GM18870 (cell line): ENCODE results near the gene ALDH3A1.

Experiments
- ATAC-seq: cut with Tn5 transposase; IDR thresholded peaks from one replicate; pipeline ENCODE4 v1.9.1; 2021; ENCODE audit warnings: moderate library complexity; ENCODE audit not compliant: unreplicated experiment

ALDH3A1 gene

DNA sequence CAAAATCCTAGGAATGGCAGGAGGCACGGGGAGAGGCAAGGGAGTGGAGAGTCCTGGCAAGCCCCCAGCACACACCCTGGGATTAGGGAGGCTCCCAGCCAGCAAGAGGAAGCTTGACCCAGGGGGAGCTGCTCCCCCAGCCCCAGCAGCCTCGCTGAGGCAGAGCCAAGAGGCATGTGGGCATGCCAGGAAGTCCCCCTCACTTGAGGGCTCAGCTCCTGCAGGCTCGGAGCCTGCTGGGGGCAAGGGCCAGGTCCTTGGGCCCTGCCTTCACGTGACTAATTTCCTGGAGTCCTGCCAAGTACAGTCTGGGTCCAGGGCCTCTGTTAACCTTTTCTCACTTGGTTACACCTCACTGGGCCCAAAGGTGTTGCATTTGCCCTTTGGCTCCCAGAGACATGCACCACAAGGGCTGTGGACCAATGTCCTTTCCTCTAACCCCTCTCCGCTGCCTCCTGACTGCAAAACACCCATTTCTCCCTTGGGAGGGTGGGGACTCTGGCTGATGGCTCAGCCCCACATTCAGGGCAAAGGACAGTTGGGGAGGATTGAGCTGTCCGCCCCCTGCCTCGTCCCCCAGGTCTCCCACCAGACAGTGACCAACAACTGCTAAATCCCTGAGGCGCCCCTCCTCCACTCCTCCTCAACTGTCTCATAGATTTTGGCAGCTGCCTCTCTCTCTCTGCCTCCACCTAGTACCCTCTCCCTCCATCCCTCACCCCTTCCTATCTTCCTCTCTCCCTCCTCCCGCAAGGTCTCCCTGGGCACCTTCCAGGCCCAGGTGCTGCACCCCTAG lies 27.3 kb downstream of the ALDH3A1 start:
- no peak for ATAC-seq

GRCh38 chr17:19720210-19720475 lies 28.0 kb downstream of the ALDH3A1 start:
- ATAC-seq = no peak

DNA sequence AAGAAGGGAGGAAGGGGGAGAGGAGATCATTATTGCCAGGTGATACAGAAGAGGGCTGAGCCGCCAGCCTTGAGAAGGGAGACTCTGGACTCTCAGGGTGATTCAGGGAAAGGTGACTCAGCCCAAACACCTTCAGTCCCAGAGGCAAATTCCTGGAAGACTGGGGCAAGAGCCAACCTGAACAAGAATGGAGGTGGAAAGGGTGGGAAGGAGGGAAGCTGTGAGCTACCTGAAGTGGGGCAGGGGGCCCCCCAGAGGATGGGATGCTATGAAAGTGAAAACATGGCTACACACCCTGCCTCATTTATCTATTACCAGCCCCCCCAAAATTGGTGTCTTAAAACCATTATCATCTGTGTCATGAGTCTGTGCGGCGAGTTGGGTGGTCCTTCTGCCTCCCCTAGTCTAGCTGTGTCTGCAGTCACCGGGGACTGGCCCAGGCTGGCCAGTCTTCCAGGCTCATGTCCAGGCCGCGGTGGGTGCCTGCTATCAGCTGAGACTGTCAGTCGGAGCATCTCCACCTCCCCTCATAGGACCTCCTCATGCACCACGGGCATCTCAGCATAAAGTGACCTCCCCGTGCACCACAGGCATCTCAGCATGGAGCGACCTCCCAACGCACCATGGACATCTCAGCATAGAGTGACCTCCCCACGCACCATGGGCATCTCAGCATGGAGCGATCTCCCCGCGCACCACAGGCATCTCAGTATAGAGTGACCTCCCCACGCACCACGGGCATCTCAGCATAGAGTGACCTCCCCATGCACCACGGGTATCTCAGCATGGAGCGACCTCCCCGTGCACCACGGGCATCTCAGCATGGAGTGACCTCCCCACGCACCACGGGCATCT lies 28.5 kb downstream of the ALDH3A1 start:
- ATAC-seq = no peak

GRCh38 chr17:19718613-19719354 lies 29.3 kb downstream of the ALDH3A1 start:
- ATAC-seq = no peak

- ATAC-seq = no peak
These were observed 30.0 kb downstream of the ALDH3A1 start for GRCh38 chr17:19718041-19718612.

DNA sequence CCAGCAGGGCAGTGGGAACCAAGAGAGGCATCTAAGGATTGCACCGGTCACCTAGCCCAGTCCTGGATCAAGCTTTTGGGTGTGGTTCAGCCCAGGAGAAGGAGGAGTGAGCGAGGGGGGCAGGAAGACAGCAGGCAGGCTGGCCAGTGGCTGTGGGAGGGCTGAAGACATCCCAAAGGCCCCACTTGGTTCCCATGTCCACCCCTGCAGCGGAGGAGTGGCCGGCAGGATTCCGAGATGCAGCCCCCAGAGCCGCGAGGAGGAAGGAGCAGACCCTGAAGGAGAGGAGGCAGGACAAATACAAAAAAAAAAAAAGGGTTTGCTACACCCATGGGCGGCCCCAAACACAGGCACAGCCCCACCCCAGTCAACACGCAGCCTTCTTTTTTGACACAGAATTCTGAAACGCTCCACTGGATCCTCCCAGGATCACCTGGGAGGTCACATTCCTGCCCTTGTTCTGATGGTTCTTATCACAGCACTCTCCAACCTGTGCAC lies 30.6 kb downstream of the ALDH3A1 start:
- no peak for ATAC-seq

DNA sequence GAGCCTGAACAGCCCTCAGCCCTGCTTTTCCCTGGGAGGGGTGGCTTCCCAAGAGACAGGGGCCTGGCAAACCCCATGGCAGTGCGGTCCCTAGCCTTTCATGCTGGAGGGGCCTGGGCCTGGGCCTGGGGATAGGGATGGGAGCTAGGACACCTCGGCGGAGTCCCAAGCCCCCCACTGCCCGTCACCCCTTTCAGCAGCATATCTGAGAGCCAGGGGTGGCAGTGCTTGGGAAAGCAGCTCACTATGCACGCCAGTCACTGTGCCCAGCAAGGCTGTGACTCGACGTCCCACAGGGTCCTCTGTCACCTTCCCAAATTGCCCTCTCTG lies 31.1 kb downstream of the ALDH3A1 start:
- no peak for ATAC-seq

- ATAC-seq = no peak
These were observed 31.7 kb downstream of the ALDH3A1 start, which contains the start of gene SLC47A2 for GRCh38 chr17:19716108-19717030. Gene SLC47A2, minus strand, starts transcription at chr17:19716584. Its CDS starts 29 bp downstream, at chr17:19716555.

- ATAC-seq = no peak
These were observed 33.3 kb downstream of the ALDH3A1 start for GRCh38 chr17:19714542-19715411.

- no peak for ATAC-seq
These were observed 34.2 kb downstream of the ALDH3A1 start for GRCh38 chr17:19713901-19714361.

DNA sequence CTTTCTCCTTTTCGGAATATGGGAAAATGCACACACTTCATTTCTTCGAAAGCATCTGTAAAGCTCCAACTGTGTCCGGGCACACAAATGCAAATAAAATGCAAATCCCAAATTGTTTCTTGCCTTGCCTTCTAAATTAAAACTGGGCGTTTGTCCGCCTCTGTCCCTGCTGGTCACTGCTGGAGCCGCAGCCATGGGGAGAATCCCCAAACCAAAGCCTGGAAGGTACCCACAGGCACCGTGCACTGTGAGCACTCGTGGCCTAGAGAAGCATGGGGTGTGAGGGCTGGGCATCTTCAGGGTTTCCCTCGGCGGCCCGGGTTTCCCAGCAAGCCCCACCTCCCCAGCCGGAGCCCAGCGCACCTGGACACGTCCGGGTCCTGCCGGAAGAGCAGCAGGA lies 34.6 kb downstream of the ALDH3A1 start:
- no peak for ATAC-seq

GRCh38 chr17:19712436-19713004 lies 35.6 kb downstream of the ALDH3A1 start:
- no peak for ATAC-seq

GRCh38 chr17:19709841-19710240 lies 38.3 kb downstream of the ALDH3A1 start:
- ATAC-seq = no peak

GRCh38 chr17:19708431-19709175 lies 39.5 kb downstream of the ALDH3A1 start:
- no peak for ATAC-seq

- no peak for ATAC-seq
These were observed 40.3 kb downstream of the ALDH3A1 start for GRCh38 chr17:19707728-19708221.

DNA sequence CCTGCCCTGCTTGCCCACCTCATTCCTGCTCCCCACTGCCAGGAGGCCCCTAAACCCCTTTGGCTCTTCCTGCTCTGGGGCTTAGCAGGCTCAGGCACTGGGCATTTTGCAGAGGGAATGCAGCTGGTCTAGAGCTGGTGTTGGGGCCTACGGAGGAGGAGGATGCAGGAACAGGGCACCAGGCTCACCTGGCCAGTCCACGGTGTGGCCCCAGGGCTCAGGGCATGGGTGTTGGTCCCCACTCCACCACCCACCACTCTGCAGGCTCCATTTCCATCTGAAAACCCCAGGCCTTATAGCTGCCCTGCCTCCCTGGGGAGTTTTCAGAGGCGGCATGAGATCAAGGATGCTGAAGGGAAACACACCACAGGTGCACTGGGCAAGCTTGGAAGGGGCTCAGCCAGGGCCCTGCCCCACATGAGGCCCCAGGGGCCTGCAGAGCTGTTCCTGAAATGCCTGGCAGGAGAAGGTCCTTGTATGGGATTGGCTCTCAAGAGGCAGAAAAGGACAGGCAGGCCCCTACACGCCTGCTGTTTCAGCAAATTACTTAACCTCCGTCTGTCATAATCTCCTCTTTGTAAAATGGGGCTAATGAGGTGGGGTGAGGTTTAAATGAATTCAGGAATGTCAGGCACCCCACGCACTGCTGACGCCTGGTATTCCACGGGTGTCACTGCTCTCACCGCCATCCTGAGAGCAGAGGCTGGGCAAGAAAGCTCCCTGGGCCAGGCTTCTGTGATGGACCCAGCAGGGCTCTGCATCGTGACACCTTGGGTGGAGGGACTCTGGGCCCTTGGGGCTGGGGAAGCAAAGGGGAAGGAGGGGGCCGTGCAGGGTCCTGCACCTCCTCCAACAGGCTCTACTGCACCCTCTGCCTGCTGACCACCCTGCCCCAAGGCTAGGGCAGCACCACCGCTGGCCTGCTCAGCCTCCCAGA lies 41.0 kb downstream of the ALDH3A1 start:
- no peak for ATAC-seq
